ENCODE results near the gene ZMYM5.

- TF ChIP-seq POLR2AphosphoS5 (IDR thresholded peaks at IDR 0.05; ENCODE audit: borderline replicate concordance, low read depth, low read length) (no peak), EZH2 (IDR thresholded peaks at IDR 0.05) (no peak), FOXP2 (optimal IDR thresholded peaks at IDR 0.05; ENCODE audit: control extremely low read depth, extremely low read length, insufficient read depth) (no peak)
These were observed 736 bp upstream of the ZMYM5 start for GRCh38 chr13:19864024-19864745.

All from SK-N-MC (cell line).